NCI-H1694 treated with DMSO at 0.1 percent for 48 hours (cell line): ENCODE measurements around the gene DPCD.

ENCODE experiments used
- DNase-seq: peaks from one replicate; lab custom pipeline; 2025; lab: John Stamatoyannopoulos, UW

The DPCD gene

DNA sequence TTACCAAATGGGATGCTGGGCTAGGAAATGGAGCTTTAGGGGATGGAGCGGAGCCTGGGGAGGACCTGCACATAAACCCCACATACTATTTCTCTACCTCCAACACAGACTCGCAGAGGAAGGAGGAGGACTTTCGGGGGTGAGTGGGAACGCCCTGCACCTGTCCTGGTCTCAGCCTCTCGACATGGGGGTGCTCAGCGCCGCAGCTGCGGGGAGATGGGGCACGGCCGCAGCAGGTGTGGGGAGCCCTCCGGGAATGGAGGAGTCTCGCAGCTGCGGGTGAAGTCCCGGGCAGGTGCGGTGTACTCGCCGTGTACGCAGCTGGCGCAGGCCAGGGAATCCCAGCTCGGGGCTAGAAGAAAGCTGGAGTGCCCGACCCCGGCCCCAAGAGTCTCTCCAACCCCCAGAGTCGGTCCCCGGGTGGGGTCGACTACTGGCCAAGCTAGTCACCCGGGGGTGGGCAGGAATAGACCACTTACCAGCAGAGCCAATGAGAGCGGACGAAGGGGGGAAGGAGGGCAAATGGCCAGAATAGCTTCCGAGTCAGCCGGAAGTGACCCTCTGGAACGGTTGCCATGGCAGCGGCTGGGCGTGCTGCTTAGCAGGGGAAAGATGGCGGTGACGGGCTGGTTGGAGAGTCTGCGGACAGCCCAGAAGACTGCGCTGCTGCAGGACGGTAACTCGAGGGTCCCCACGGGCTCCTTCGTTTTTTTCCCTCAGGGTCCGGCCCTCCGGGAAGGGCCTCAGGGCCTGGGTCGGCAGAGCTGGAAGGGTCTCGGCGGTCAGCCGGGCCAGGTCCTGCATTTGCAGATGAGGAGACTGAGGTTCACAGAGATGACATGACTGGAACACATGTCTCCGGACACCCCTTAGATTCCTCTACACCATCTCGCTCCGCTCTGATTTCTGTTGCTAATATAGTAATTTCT lies at the start of gene DPCD, which contains the start of gene POLL:
DPCD (plus strand) TSS at position 597 of the 929 bp plus-strand sequence; CDS start at position 613, 16 bp downstream.
POLL (minus strand) TSS at position 533 of the 929 bp plus-strand sequence. CDS start 897 bp downstream, outside the sequence.
- DNase-seq: peak; percentile 74

DNA sequence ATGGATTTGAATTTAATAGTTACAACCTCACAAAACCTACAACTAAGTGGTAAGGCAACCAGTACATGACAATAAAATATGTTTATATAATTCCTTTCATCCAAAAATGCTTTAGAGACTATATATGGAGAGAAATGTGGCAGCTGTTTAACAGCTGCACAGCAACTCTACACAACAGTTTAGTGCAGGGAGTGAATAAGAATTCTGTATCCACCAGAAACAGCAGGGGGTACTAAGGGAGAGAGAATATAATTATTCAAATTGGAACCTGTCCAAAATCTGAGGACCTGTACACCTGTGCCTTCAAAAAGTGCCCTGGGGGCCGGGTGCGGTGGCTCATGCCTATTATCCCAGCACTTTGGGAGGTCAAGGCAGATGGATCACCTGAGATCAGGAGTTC lies 49.7 kb upstream of the DPCD start:
- DNase-seq: no peak

DNA sequence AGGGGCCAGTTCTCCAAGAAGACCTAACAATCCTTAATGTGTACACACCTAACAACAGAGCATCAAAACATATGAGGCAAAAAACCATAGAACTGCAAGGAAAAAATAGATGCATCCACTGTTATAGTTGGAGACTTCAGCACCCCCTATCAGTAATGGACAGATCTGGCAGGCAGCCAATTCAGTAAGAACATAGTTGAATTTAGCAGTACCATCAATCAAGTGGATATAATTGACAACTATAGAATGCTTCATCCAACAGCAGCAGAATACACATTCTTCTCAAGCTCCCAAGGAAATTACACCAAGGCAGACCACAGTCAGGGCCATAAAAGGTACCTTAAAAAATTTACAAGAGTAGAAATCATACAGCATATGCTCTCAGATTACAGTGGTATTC lies 42.2 kb upstream of the DPCD start:
- DNase-seq: no peak

GRCh38 chr10:101550965-101551364 lies 37.2 kb upstream of the DPCD start:
- no peak for DNase-seq

- no peak for DNase-seq
These were observed 35.7 kb upstream of the DPCD start for GRCh38 chr10:101552442-101552841.

DNA sequence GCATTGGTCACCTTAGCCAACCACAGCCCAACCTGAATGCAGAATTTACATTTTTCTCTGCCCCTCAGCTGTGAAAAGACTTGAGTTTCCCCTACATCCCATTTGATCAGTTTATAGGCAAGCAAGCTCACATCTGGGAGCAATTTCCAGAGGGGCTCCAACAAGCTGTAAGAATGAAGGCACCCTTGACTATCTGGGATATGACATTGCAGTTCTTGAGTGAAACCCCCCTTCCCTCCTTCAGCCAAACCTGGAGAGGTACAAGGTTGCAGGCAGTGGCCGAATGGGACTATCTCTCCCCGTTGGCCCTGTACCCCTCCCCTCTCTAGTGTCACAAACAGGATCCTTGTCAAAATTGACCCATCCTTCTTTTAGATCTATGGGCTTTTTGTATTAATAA lies 30.6 kb upstream of the DPCD start:
- DNase-seq: no peak

DNA sequence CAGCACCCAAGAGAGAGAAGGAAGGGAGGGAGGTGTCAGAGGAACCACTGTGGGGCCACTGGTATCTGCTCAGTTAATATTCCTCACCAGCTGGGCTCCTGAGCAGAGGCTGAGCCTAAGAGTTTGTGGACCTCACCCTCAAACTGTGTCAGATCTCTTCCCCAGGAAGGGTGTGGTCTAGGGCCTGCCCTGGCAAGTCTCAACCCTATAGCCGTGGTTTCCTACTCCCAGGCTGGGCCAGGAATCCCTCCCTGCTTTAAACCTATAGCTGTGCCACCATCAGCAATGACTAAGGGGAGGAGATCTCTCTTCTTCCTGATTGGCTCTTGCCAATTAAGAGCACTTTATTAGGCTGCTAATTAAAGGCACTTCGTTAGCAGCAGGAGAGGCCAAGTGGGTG lies 29.9 kb upstream of the DPCD start:
- no peak for DNase-seq

DNA sequence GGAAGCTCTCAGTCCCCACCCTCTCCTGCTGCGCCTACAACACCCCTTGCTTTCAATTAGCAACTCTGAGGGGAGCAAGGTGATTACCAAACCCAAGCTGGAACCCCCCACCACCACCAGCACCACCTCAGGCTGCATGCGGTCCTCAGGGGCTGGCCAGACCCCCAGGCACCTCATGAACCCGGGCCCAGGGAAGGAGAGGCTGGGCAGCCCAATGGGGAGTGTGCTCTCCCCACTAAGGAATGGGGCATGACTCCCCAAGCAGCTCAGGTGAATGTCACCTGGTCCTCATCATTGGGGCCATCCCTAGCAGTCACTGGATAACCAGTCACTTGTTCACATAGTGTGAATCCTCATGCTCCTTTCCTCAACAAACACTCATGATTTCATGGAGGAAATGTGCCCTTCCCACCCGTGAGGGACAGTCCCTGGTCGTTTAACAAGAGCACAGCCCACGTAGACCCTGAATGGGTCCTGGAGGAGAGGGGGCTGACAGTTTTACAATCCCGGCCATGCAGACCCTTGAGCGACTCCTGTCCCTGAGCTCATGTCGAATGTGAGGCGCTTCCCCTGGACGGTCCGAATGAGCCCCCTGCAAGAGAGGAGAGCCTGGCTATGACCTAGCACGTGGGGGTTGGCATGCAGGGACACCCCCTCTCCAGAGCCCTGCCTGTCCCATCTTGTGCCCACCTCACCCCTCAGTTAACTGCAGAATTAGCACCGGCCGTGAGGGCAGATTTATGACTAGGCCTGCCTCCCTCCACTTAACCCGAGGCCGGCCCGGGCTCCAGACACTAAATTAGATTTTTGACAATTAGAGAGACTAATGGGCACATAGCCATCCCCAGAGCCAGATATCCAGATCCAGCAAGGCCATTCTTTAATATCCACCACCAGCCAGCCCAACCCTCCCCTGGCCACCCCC lies 29.2 kb upstream of the DPCD start:
- DNase-seq: no peak

DNA sequence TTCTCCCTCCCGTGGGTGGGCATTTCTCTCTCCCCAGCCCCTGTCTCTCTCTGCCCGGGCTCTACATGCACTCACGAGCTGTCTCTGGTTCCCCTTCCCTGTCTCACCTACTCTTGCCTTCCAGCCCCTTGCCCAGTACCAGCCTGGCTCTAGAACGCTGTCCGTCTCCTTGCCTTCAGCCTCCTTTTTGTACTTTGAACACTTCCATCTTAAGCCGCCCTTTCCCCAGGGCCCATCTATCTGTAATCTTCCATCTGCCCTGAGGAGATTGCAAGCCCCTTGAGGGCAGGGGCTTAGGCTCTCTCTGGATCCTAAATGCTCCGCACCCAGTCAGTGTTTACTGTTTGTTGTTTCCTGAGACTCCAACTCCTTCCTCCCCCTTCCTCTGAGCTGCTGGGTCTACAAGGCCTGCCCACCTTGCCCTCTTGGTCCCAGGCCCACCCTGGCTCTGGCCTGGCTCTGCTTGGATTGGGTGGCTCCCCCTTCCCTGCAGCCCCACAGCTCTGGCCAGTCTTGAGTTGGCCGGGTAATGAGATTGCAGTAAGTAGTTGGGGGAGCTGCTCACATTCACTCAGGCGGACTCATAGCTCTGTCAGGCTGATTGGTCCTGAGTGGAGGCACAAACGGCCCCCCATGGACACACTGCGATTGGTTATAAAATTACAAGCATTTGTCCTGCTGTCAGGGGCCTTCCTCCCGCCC lies 28.4 kb upstream of the DPCD start:
- DNase-seq: no peak

DNA sequence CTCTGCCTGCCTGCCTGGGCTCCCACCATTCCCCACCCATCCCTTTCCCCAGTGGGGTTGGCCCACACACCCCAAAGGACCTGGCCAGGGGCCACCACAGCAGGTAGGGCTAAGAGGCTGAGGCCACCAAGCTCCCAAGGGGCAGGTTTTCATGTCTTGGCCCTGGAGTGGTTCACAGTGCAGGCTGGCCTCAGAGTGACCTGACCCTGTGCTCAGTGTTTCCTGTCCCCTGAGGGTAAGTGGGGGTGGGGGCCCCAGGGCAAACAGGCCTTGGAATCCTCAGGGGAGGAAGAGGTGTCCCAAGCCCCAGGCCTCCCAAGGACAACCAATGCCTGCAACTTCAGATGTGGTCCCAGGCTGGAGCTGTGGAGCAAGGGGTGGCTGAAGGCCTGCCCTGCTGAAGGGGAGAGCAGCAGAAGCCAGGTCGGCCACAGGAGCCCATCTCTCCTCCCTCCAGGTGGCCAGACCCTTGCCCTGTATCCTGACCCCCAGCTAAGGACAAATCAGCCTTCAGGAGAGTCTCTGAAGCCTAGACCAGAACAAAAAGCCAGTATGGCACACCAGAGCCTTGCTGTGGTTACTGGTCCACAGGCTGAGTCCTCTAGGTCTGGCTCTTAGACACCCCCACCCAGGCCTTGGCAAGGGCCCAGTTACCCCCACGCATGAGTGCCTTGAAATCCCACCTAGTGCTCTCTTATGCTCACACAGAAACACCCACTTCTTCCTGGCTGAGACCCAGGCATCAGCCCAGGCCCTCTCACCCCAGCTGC lies 27.6 kb upstream of the DPCD start:
- DNase-seq: no peak

DNA sequence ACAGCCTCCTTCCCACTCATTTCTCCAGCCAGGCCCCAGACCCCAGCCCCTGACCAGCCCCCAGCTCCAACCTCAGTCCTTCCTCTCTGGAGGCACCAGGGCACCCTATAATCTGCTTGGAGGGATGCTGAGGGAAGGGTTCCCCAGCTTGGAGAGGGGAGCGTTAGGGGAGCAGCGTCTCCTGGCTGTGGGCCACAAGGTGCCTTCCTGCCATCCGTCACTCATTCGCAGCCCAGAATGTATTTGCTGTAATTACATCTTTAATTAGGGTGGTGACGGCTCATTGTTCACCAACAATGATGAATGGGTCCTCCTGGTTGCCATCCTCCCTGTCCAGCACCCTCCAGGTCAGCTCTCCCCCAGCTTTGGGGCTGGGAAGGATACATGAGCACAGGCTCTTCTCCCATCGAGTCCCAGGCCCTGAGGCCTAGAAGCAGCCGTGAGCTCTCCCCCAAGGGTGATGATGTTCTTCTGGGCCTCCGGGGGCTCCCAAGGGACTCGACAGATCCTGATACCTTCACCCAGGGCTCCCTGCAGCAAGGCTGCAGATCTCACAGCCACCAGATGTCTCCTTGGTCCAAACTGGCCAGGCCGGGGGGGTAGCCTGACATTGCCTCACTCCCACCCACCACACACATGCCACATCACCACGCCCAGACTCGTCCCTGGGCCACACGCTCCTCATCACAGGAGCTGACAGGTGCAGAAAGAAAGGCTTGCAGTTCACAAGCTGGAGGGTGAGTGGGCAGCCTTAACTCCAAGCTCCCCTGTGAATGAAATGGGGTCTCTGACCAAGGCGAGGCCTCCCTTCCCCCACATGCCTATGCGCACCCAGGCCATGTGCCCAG lies 26.8 kb upstream of the DPCD start:
- DNase-seq: no peak

DNA sequence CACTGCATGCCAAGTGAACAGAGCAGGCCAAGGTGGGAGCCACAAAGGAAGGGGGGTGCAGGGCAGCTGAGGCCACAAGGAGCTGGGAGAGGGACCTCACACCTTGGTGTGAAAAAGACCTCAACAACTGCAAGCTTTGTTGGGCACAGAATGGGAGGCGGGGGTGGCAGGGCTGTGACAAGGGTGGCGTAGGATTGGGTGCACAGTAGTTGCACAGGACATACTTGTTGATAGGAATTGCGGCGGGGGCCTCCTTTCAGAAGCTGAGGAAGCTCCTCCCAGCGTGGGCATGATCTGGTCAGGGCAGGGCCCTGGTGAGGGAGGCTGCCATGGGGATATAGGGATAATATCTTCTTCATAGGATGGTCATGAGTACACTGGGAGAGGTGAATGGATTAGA lies 25.9 kb upstream of the DPCD start:
- DNase-seq: no peak

GRCh38 chr10:101563007-101563406 lies 25.1 kb upstream of the DPCD start:
- DNase-seq: no peak

GRCh38 chr10:101563497-101564040 lies 24.6 kb upstream of the DPCD start:
- DNase-seq: no peak

DNA sequence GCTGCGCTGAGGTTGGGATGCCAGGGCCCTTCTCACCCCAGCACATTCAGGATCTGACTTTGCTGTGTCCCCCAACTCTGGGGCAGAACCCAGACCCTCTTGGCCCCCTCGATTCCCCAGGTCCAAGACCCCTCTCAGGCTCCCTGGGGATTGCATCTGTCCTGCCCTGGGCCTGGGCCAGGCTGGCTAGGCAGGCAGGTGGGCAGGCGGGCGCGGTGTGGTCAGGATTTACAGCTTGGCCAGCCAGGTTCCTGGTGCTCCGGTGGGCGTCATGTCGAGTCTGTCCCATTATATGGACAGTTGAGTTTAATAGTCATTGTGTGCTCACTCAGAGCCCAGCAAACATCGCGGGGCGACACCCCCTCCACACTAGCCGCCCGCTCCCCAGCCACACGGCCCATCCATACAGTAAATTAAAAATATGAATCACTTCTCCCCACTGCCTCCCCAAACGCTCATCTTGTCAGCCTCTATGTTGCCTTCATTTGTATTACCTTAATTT lies 23.6 kb upstream of the DPCD start:
- DNase-seq: no peak

DNA sequence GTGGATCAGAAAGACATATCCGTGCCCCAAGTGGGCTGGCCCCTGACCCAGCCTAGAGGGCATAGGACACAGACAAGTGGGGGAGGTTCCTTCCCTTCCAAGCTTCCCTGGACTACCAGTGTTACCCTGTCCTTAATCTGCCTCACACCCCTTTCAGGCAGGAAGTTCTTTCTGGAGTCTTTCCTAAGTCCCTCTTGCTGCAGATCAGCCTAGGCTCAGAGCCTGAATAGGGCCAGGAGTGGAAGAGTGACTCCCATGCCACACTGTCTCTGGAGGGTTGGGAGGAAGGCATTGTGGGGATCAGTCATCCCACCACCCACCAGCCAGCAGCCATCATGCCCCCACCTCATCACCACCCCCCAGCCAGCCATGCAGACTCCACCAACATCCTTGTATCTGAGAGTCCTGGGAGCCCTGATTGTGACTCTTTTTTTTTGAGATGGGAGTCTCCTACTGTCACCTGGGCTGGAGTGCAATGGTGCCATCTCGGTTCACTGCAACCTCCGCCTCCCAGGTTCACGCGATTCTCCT lies 22.7 kb upstream of the DPCD start:
- no peak for DNase-seq

DNA sequence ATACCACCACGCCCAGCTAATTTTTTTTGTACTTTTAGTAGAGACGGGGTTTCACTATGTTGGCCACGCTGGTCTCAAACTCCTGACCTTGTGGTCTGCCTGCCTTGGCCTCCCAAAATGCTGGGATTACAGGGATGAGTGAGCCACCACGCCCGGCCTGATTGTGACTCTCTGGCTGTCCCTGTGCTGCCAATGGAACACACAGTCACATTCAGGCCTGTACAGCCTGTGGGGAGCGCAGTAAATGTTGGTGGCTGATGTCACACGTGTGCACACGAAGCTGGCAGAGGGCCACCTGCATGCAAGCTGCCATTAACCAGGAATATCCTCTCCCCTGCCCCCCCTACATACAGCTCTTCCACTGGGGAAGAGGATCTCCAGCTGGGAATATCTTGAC lies 22.2 kb upstream of the DPCD start:
- DNase-seq: no peak

DNA sequence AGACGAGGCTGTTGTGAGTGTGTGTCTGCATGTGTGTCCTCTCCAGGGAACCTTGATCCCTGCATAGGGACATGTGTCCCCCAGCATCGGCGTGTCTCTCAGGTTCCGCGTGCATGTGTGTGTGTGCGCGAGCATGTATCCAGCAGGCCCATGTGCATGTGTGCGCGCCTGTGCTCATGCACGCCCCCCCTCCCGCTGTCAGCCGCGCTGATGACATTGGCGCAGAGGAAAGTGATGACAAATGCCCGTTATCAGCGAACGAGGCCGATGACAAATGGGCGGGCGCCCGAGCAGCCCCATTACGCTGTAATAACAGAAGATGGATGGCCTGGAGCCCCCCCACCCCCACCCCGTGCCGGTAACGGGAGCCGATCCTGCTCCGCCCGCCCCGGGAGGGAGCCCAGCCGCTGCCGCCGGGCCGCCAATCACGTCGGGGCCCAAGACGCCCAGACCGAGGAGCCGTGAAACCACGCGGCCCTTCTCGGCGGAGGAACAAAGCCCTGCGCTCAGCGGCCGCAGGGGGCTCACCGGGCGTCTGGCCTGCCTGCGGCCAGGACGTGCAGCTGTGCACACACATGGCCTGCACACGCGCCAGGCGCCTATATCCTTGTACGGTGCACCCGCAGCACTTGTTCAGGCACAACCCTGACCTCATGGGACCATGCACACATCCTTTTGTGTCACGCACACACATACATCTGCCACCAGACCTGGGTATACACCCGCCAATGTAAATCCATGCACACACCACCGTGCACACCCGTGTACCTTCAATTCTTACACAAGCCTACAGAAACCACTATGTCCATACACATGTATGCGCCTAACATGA lies 21.6 kb upstream of the DPCD start:
- no peak for DNase-seq
